Measurements from ENCODE around the gene RNF13.
A peak's percentile ranks its signal among the peaks of the same experiment; 100 is the strongest.

The RNF13 gene, protein sequence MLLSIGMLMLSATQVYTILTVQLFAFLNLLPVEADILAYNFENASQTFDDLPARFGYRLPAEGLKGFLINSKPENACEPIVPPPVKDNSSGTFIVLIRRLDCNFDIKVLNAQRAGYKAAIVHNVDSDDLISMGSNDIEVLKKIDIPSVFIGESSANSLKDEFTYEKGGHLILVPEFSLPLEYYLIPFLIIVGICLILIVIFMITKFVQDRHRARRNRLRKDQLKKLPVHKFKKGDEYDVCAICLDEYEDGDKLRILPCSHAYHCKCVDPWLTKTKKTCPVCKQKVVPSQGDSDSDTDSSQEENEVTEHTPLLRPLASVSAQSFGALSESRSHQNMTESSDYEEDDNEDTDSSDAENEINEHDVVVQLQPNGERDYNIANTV
- long read RNA-seq, transcript RNF13-201 (11 exons, 2,866 nt) = minor isoform, 8 of 243 reads
- long read RNA-seq, transcript RNF13-203 (10 exons, 2,843 nt) = major isoform, 140 of 243 reads
- long read RNA-seq, transcript RNF13-212 (10 exons, 1,027 nt) = minor isoform, 51 of 243 reads
- long read RNA-seq, partial matches to known transcripts = 5 of 243 reads
- long read RNA-seq, other reads (novel, unspliced or antisense) = 34 of 243 reads

DNA sequence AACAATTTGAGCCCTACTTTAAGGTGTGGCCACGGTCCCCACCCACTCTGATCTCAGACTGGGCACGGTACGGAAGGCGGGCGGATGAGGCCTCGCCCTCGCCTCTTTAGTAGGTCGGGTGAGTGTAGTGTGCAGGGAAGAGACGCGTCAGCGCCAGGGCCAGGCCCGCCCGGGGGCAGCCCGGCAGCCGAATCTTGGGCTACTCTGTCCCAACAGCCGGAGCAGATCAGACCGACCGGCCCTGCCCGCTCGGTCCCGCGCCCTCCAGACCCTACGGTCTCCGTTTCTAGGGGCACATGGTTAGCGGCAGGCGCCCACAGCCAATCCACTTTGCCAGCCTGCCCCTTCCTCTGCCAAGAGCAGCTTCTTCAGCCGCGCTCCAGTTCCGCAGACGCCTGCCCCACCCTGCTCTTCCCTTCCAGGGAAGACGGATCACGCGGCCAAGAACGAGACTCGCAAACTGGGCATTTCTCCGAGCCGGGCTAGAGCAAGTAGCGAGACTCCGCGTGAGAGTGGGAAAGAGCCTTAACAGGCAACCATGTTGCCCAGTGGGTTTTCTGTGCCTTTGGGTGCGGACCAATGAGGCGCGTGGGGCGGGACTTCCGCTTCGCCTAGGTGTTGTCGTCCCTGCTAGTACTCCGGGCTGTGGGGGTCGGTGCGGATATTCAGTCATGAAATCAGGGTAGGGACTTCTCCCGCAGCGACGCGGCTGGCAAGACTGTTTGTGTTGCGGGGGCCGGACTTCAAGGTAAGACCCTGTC, at the start of gene RNF13:
TSS of gene RNF13 (plus strand) at position 610 of the 761 bp plus-strand sequence. CDS start 32,812 bp downstream, outside the sequence.
- H3K27me3 ChIP-seq (ENCODE audit: insufficient read depth, poor library complexity, severe bottlenecking) = no peaks in the 10 kb centered on the region
- TF ChIP-seq GABPA (IDR thresholded peaks at IDR 0.05; ENCODE audit: low read depth) (peak; percentile 81), SPI1 (IDR thresholded peaks at IDR 0.05; ENCODE audit: borderline replicate concordance, low read depth) (peak; percentile 52; the same call in 1 of the 2 replicates), POLR2AphosphoS5 (IDR thresholded peaks at IDR 0.05; ENCODE audit: low read depth) (peak; percentile 67)
- TF ChIP-seq, protein P1, sequence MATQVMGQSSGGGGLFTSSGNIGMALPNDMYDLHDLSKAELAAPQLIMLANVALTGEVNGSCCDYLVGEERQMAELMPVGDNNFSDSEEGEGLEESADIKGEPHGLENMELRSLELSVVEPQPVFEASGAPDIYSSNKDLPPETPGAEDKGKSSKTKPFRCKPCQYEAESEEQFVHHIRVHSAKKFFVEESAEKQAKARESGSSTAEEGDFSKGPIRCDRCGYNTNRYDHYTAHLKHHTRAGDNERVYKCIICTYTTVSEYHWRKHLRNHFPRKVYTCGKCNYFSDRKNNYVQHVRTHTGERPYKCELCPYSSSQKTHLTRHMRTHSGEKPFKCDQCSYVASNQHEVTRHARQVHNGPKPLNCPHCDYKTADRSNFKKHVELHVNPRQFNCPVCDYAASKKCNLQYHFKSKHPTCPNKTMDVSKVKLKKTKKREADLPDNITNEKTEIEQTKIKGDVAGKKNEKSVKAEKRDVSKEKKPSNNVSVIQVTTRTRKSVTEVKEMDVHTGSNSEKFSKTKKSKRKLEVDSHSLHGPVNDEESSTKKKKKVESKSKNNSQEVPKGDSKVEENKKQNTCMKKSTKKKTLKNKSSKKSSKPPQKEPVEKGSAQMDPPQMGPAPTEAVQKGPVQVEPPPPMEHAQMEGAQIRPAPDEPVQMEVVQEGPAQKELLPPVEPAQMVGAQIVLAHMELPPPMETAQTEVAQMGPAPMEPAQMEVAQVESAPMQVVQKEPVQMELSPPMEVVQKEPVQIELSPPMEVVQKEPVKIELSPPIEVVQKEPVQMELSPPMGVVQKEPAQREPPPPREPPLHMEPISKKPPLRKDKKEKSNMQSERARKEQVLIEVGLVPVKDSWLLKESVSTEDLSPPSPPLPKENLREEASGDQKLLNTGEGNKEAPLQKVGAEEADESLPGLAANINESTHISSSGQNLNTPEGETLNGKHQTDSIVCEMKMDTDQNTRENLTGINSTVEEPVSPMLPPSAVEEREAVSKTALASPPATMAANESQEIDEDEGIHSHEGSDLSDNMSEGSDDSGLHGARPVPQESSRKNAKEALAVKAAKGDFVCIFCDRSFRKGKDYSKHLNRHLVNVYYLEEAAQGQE (IDR thresholded peaks at IDR 0.05; ENCODE audit: insufficient replicate concordance, low read depth) = peak; percentile 31
- TF ChIP-seq, protein P2, sequence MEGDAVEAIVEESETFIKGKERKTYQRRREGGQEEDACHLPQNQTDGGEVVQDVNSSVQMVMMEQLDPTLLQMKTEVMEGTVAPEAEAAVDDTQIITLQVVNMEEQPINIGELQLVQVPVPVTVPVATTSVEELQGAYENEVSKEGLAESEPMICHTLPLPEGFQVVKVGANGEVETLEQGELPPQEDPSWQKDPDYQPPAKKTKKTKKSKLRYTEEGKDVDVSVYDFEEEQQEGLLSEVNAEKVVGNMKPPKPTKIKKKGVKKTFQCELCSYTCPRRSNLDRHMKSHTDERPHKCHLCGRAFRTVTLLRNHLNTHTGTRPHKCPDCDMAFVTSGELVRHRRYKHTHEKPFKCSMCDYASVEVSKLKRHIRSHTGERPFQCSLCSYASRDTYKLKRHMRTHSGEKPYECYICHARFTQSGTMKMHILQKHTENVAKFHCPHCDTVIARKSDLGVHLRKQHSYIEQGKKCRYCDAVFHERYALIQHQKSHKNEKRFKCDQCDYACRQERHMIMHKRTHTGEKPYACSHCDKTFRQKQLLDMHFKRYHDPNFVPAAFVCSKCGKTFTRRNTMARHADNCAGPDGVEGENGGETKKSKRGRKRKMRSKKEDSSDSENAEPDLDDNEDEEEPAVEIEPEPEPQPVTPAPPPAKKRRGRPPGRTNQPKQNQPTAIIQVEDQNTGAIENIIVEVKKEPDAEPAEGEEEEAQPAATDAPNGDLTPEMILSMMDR (IDR thresholded peaks at IDR 0.05; ENCODE audit: insufficient read depth, low read length) = no peak
- H3K27ac ChIP-seq (replicated peaks) = peak within 1 kb of the TSS; percentile 87
- peak; percentile 85 to 94 for DNase-seq (ENCODE audit: low read depth in 1 of 2, low spot score in 1 of 2)
- H3K4me3 ChIP-seq (replicated peaks; ENCODE audit: insufficient read depth, low read length) = peak within 1 kb of the TSS; percentile 95

DNA sequence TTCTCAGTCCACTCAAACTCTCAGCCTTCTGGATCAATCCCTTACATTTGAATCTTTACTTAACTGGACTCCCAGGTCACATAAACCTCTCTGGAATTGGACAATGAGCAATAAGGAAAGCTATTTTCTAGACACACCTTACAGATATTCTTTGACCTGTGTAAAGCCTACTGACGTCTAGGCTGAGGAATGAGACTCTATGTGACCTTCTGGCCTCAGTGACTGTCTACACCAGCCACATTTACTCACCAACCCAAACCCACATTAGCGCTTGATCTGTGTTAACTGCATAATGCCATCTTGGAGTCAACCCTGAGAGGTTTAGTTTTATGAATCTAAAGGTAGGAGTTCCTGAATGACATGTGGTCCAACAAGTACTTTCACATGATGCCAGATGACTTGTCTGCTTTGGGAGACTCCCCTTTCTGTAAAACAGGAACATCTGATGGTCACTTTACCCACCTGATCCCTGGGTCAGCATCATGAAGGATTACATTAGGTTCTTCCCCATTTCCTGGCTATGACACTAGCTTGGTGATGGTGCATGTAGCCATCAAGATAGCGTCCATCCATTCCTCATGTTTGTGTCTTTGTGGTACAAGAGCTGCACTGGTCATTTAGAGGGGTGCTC, 49.3 kb upstream of the RNF13 start:
- no peaks in the 10 kb centered on the region for H3K27me3 ChIP-seq (ENCODE audit: insufficient read depth, poor library complexity, severe bottlenecking)
- no peak for TF ChIP-seq SPI1 (IDR thresholded peaks at IDR 0.05; ENCODE audit: borderline replicate concordance, low read depth)
- TF ChIP-seq POLR2AphosphoS5 (IDR thresholded peaks at IDR 0.05; ENCODE audit: low read depth) = no peak
- TF ChIP-seq, protein P1 (IDR thresholded peaks at IDR 0.05; ENCODE audit: insufficient replicate concordance, low read depth) = no peak
- TF ChIP-seq, protein P2 (IDR thresholded peaks at IDR 0.05; ENCODE audit: insufficient read depth, low read length) = no peak
- no peak for TF ChIP-seq GABPA (IDR thresholded peaks at IDR 0.05; ENCODE audit: low read depth)
- no peak for DNase-seq (ENCODE audit: low read depth in 1 of 2, low spot score in 1 of 2)
- no peak overlapping the region for H3K27ac ChIP-seq (replicated peaks)
- H3K4me3 ChIP-seq (replicated peaks; ENCODE audit: insufficient read depth, low read length) = no peak overlapping the region

DNA sequence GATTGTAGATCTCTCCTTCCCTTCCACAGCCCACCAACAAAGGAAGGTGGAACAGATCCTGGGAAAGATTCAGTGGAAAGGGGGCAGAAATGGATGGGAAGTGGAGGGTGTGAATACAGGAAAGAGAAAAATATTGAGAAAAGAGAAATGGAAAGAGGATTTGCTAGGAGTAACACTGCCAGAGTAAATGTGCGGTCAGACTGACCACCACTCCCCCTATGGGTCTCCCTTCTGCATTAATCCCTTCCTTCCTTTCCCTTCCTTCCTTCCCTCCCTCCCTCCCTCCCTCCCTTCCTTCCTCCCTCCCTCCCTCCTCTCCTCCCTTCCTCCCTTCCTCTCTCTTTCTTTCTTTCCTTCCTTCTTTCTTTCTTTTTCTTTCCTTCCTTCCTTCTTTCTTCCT, 48.7 kb upstream of the RNF13 start:
- DNase-seq (ENCODE audit: low read depth in 1 of 2, low spot score in 1 of 2) = no peak
- H3K27me3 ChIP-seq (ENCODE audit: insufficient read depth, poor library complexity, severe bottlenecking) = no peaks in the 10 kb centered on the region
- H3K27ac ChIP-seq (replicated peaks) = no peak overlapping the region
- no peak overlapping the region for H3K4me3 ChIP-seq (replicated peaks; ENCODE audit: insufficient read depth, low read length)
- TF ChIP-seq SPI1 (IDR thresholded peaks at IDR 0.05; ENCODE audit: borderline replicate concordance, low read depth) (no peak), POLR2AphosphoS5 (IDR thresholded peaks at IDR 0.05; ENCODE audit: low read depth) (no peak), GABPA (IDR thresholded peaks at IDR 0.05; ENCODE audit: low read depth) (no peak)
- TF ChIP-seq, protein P2 (IDR thresholded peaks at IDR 0.05; ENCODE audit: insufficient read depth, low read length) = no peak

Measured in HL-60 (cell line).